PFSK-1 (cell line): ENCODE data around the gene THOC5.

Experiments
- POLR2AphosphoS5 ChIP-seq: IDR thresholded peaks from 2 replicates; pipeline ENCODE4 v1.6.1; 2012; ENCODE audit warnings: low read depth, mild to moderate bottlenecking, control low read depth, low read length, moderate library complexity
- REST ChIP-seq, 2 experiments: IDR thresholded peaks; 2 replicates each; pipeline versions ENCODE4 v1.6.1 to v1.8.0; 2011 to 2012; ENCODE audit warnings: low read depth in 2 of 2, low read length in 2 of 2, control low read depth in 1 of 2, inconsistent platforms in 1 of 2, mild to moderate bottlenecking in 1 of 2, moderate library complexity in 1 of 2; ENCODE audit not compliant: insufficient read depth in 1 of 2
- SIN3A ChIP-seq: IDR thresholded peaks from 2 replicates; pipeline ENCODE4 v1.6.1; 2012; ENCODE audit warnings: mild to moderate bottlenecking, low read length, moderate library complexity, borderline replicate concordance; ENCODE audit not compliant: insufficient read depth
- TAF1 ChIP-seq: IDR thresholded peaks from 2 replicates; pipeline ENCODE4 v1.6.1; 2012; ENCODE audit warnings: low read length, control low read depth, borderline replicate concordance; ENCODE audit not compliant: insufficient read depth

GRCh38 chr22:29481265-29482000 lies 72.1 kb downstream of the THOC5 start:
- TF ChIP-seq REST (IDR thresholded peaks at IDR 0.05; ENCODE audit: insufficient read depth in 1 of 2, low read depth in 2 of 2, low read length in 2 of 2) = no peak
- no peak for TF ChIP-seq POLR2AphosphoS5
- no peak for TF ChIP-seq TAF1
- TF ChIP-seq SIN3A = no peak
